Measurements from ENCODE around the gene SACM1L.

The SACM1L gene

GRCh38 chr3:45760878-45761711 lies 71.9 kb downstream of the SACM1L start:
- no peak overlapping the region for H3K27ac Mint-ChIP-seq
- ATAC-seq (peak; percentile 80), DNase-seq (peak; percentile 35 to 49)
- peaks cover 9% of the 10 kb centered on the region for H3K27me3 Mint-ChIP-seq
- no peak overlapping the region for H3K4me3 Mint-ChIP-seq
- peaks cover 6% of the 10 kb centered on the region for H3K4me1 Mint-ChIP-seq
- H3K9me3 Mint-ChIP-seq, result no peaks in the 10 kb centered on the region

- H3K27ac Mint-ChIP-seq, result no peak overlapping the region
- H3K4me1 Mint-ChIP-seq, result peaks cover 6% of the 10 kb centered on the region
- no peak for DNase-seq
- ATAC-seq, result no peak
- H3K9me3 Mint-ChIP-seq, result no peaks in the 10 kb centered on the region
- H3K27me3 Mint-ChIP-seq, result peaks cover 15% of the 10 kb centered on the region
- H3K4me3 Mint-ChIP-seq, result no peak overlapping the region
Observed at GRCh38 chr3:45761831-45762230, 72.6 kb downstream of the SACM1L start.

- Mint-ChIP-seq H3K4me1 (peaks cover 6% of the 10 kb centered on the region), H3K4me3 (no peak overlapping the region), H3K9me3 (peaks cover 0 to 6% of the 10 kb centered on the region in 2 donors), H3K27ac (no peak overlapping the region), H3K27me3 (peaks cover 22% of the 10 kb centered on the region)
- no peak for DNase-seq
- ATAC-seq, result no peak
Observed at GRCh38 chr3:45762647-45763302, 73.6 kb downstream of the SACM1L start.

GRCh38 chr3:45763303-45763675 lies 74.1 kb downstream of the SACM1L start:
- Mint-ChIP-seq H3K4me3 (no peak overlapping the region), H3K27me3 (peaks cover 27% of the 10 kb centered on the region), H3K9me3 (peaks cover 0 to 7% of the 10 kb centered on the region in 2 donors), H3K4me1 (peaks cover 6% of the 10 kb centered on the region), H3K27ac (no peak overlapping the region)
- DNase-seq (no peak), ATAC-seq (no peak)

- no peak overlapping the region for H3K4me3 Mint-ChIP-seq
- peak overlapping the region in 1 of 2 donors; percentile 20 for H3K27ac Mint-ChIP-seq
- peaks cover 35% of the 10 kb centered on the region for H3K27me3 Mint-ChIP-seq
- peaks cover 6% of the 10 kb centered on the region for H3K4me1 Mint-ChIP-seq
- ATAC-seq, result no peak
- DNase-seq, result no peak
- H3K9me3 Mint-ChIP-seq, result peaks cover 0 to 7% of the 10 kb centered on the region in 2 donors
Observed at GRCh38 chr3:45765266-45765851, 76.2 kb downstream of the SACM1L start.

- Mint-ChIP-seq H3K4me1 (peaks cover 6% of the 10 kb centered on the region), H3K4me3 (no peak overlapping the region), H3K9me3 (peaks cover 0 to 7% of the 10 kb centered on the region in 2 donors), H3K27ac (no peak overlapping the region), H3K27me3 (peaks cover 41% of the 10 kb centered on the region)
- ATAC-seq, result no peak
- DNase-seq, result no peak
Observed at GRCh38 chr3:45765958-45766357, 76.8 kb downstream of the SACM1L start.

GRCh38 chr3:45771166-45771775 lies 82.1 kb downstream of the SACM1L start:
- no peak for DNase-seq
- Mint-ChIP-seq H3K4me3 (no peak overlapping the region), H3K27ac (no peak overlapping the region), H3K9me3 (peaks cover 0 to 7% of the 10 kb centered on the region in 2 donors), H3K27me3 (peaks cover 89% of the 10 kb centered on the region), H3K4me1 (peaks cover 19% of the 10 kb centered on the region)
- no peak for ATAC-seq

GRCh38 chr3:45771831-45772230 lies 82.6 kb downstream of the SACM1L start:
- Mint-ChIP-seq H3K9me3 (peaks cover 0 to 7% of the 10 kb centered on the region in 2 donors), H3K4me3 (no peak overlapping the region), H3K4me1 (peaks cover 19% of the 10 kb centered on the region), H3K27ac (no peak overlapping the region), H3K27me3 (peaks cover 89% of the 10 kb centered on the region)
- ATAC-seq, result no peak
- DNase-seq, result no peak

- Mint-ChIP-seq H3K4me3 (no peak overlapping the region), H3K4me1 (peaks cover 19% of the 10 kb centered on the region), H3K27me3 (peaks cover 89% of the 10 kb centered on the region), H3K9me3 (peaks cover 0 to 4% of the 10 kb centered on the region in 2 donors), H3K27ac (no peak overlapping the region)
- peak; percentile 92 for ATAC-seq
- DNase-seq, result peak; percentile 28 to 39
Observed at GRCh38 chr3:45772341-45773035, 83.3 kb downstream of the SACM1L start.

- DNase-seq, result no peak
- no peaks in the 10 kb centered on the region for H3K9me3 Mint-ChIP-seq
- H3K4me3 Mint-ChIP-seq, result no peak overlapping the region
- no peak for ATAC-seq
- no peak overlapping the region for H3K27ac Mint-ChIP-seq
- peaks cover 86% of the 10 kb centered on the region for H3K27me3 Mint-ChIP-seq
- H3K4me1 Mint-ChIP-seq, result peaks cover 19% of the 10 kb centered on the region
Observed at GRCh38 chr3:45773072-45773471, 83.9 kb downstream of the SACM1L start.

GRCh38 chr3:45773714-45774449 lies 84.7 kb downstream of the SACM1L start:
- peaks cover 86% of the 10 kb centered on the region for H3K27me3 Mint-ChIP-seq
- no peaks in the 10 kb centered on the region for H3K9me3 Mint-ChIP-seq
- ATAC-seq, result no peak
- no peak for DNase-seq
- H3K4me1 Mint-ChIP-seq, result peaks cover 19% of the 10 kb centered on the region
- no peak overlapping the region for H3K27ac Mint-ChIP-seq
- H3K4me3 Mint-ChIP-seq, result no peak overlapping the region

- DNase-seq (no peak), ATAC-seq (no peak)
- H3K9me3 Mint-ChIP-seq, result no peaks in the 10 kb centered on the region
- peaks cover 19% of the 10 kb centered on the region for H3K4me1 Mint-ChIP-seq
- H3K4me3 Mint-ChIP-seq, result no peak overlapping the region
- no peak overlapping the region for H3K27ac Mint-ChIP-seq
- peaks cover 80% of the 10 kb centered on the region for H3K27me3 Mint-ChIP-seq
Observed at GRCh38 chr3:45774581-45775521, 85.7 kb downstream of the SACM1L start.

- no peak overlapping the region for H3K4me3 Mint-ChIP-seq
- H3K27ac Mint-ChIP-seq, result no peak overlapping the region
- peaks cover 71% of the 10 kb centered on the region for H3K27me3 Mint-ChIP-seq
- no peaks in the 10 kb centered on the region for H3K9me3 Mint-ChIP-seq
- H3K4me1 Mint-ChIP-seq, result peaks cover 19% of the 10 kb centered on the region
- DNase-seq, result no peak
- no peak for ATAC-seq
Observed at GRCh38 chr3:45775571-45776300, 86.5 kb downstream of the SACM1L start.

All from stimulated activated naive CD8-positive, alpha-beta T cell treated with anti-CD3 and anti-CD28 coated beads, Interleukin-15, amount 100 ng/mL, for 72 hours (primary cell).